ENCODE data around the gene CRIP1.

- TF ChIP-seq CTCF (conservative IDR thresholded peaks at IDR 0.05; ENCODE audit: low read depth in 2 of 2) (no peak), CREB1 (CRISPR knock-in tag; IDR thresholded peaks at IDR 0.05; ENCODE audit: low read depth) (no peak), EZH2 (IDR thresholded peaks at IDR 0.05; ENCODE audit: low read depth, unreplicated experiment) (no peak), EZH2phosphoT487 (IDR thresholded peaks at IDR 0.05; ENCODE audit: unreplicated experiment) (no peak), POLR2AphosphoS5 (IDR thresholded peaks at IDR 0.05; ENCODE audit: low read depth) (no peak)
Observed at GRCh38 chr14:105492031-105492970, 5.6 kb downstream of the CRIP1 start.

Measured in GM23338 (cell line).